GM12878 (cell line): ENCODE data around the gene DNASE1L3. TPM values are rescaled to one million over a fixed set of nuclear protein-coding genes. Genes with fewer than 3 reads are reported as not detected.

Experiments
- ATAC-seq: fragments of 200-7000 bp; cut with Tn5 transposase; 3 replicates; pipeline ENCODE4 v1.9.1; 2020; ENCODE audit warnings: mild to moderate bottlenecking, moderate library complexity
- BruUV-seq: library from RNA; stranded (reverse); fragments of 400-500 nt; replicated peaks from 2 replicates; lab custom pipeline; 2021; lab: Mats Ljungman, UMichigan
- CTCF ChIA-PET: fragments of 300-600 bp; sonication (Branson Sonifier 250); formaldehyde crosslinking; extraction: SDS; loops from one replicate; lab custom pipeline; 2021; ENCODE audit warnings: inconsistent platforms; lab: Yijun Ruan, JAX
- POLR2A ChIA-PET: fragments of 350-600 bp; formaldehyde crosslinking; extraction: SDS; loops from one replicate; lab custom pipeline; 2021; ENCODE audit warnings: inconsistent platforms; lab: Charles Lee
- RAD21 ChIA-PET: fragments of 300-600 bp; sonication (Branson Sonifier 250); formaldehyde crosslinking; loops from one replicate; lab custom pipeline; 2023; ENCODE audit warnings: antibody characterized with exemption; ENCODE audit not compliant: unreplicated experiment; lab: Charles Lee
- SMC1A ChIA-PET: fragments of 300-600 bp; sonication (Branson Sonifier 250); formaldehyde crosslinking; loops from one replicate; lab custom pipeline; 2023; ENCODE audit not compliant: unreplicated experiment, uncharacterized antibody; lab: Charles Lee
- DNase-seq: peaks from one replicate; pipeline ENCODE4 v3.0.0-alpha.2; 2011; ENCODE audit warnings: low read depth, low spot score
- FAIRE-seq: peaks from 3 replicates; lab custom pipeline; 2011; peaks lifted over from hg19 to GRCh38; lab: Jason Lieb, UNC
- H2AFZ ChIP-seq: 2 replicates; pipeline ENCODE4 v1.6.0; 2011; ENCODE audit warnings: low read depth, low read length, control low read depth; ENCODE audit not compliant: control insufficient read depth
- H3K27ac ChIP-seq: 2 replicates; pipeline ENCODE4 v1.5.1; 2011; ENCODE audit warnings: control low read depth; ENCODE audit not compliant: control insufficient read depth, insufficient read depth
- H3K27me3 ChIP-seq, 2 experiments: replicated peaks in 1 of 2; 2 replicates each; pipeline versions ENCODE4 v1.6.0 to v1.6.1; 2011; ENCODE audit warnings: low read length in 1 of 2; ENCODE audit not compliant: control insufficient read depth in 2 of 2, insufficient read depth in 2 of 2
- H3K36me3 ChIP-seq, 2 experiments: 2 replicates each; pipeline ENCODE4 v1.5.1; 2011; ENCODE audit warnings: low read length in 1 of 2; ENCODE audit not compliant: control insufficient read depth in 2 of 2, insufficient read depth in 2 of 2
- H3K4me1 ChIP-seq: 2 replicates; pipeline ENCODE4 v1.6.1; 2011; ENCODE audit warnings: mild to moderate bottlenecking, low read length, moderate library complexity, mixed read lengths; ENCODE audit not compliant: control insufficient read depth, insufficient read depth
- H3K4me2 ChIP-seq: 2 replicates; pipeline ENCODE4 v1.6.0; 2011; ENCODE audit warnings: control low read depth; ENCODE audit not compliant: control insufficient read depth, insufficient read depth
- H3K4me3 ChIP-seq: fragments of 200-600 bp; sonication (generic); 2 replicates; pipeline ENCODE4 v1.5.1; 2016
- H3K79me2 ChIP-seq: 2 replicates; pipeline ENCODE4 v1.6.0; 2011; ENCODE audit warnings: low read length; ENCODE audit not compliant: control insufficient read depth, insufficient read depth
- H3K9ac ChIP-seq: 2 replicates; pipeline ENCODE4 v1.8.0; 2011; ENCODE audit warnings: low read length, control low read depth, mixed read lengths; ENCODE audit not compliant: control insufficient read depth, insufficient read depth
- H3K9me3 ChIP-seq: replicated peaks from 3 replicates; pipeline ENCODE4 v1.5.1; 2011; ENCODE audit warnings: mild to moderate bottlenecking, low read length; ENCODE audit not compliant: control insufficient read depth, insufficient read depth
- H4K20me1 ChIP-seq: 2 replicates; pipeline ENCODE4 v1.6.0; 2011; ENCODE audit not compliant: control insufficient read depth, insufficient read depth
- BHLHE40 ChIP-seq, 2 experiments: fragments of 450-650 bp in 1 of 2; IDR thresholded peaks; 2 replicates each; pipeline ENCODE4 v1.6.1; 2011 to 2017; ENCODE audit warnings: low read depth in 2 of 2, borderline replicate concordance in 1 of 2, improper control_type of control experiment in 1 of 2, low read length in 1 of 2, mild to moderate bottlenecking in 1 of 2
- CBX3 ChIP-seq: fragments of 200-600 bp; sonication (generic); IDR thresholded peaks from 2 replicates; pipeline ENCODE4 v1.6.1; 2016; ENCODE audit warnings: low read depth, borderline replicate concordance
- CHD2 ChIP-seq: IDR thresholded peaks from 2 replicates; pipeline ENCODE4 v1.6.1; 2011; ENCODE audit warnings: low read depth, low read length, improper control_type of control experiment, borderline replicate concordance
- DPF2 ChIP-seq: fragments of 450-650 bp; IDR thresholded peaks from 2 replicates; pipeline ENCODE4 v1.6.1; 2017; ENCODE audit warnings: mild to moderate bottlenecking
- FOS ChIP-seq: IDR thresholded peaks from 3 replicates; pipeline ENCODE4 v1.6.1; 2011; ENCODE audit warnings: borderline replicate concordance; ENCODE audit not compliant: insufficient read length; ENCODE audit errors: extremely low read depth
- IKZF2 ChIP-seq, 2 experiments: fragments of 450-650 bp; IDR thresholded peaks; 2 replicates each; pipeline ENCODE4 v1.6.1; 2017; ENCODE audit warnings: mild to moderate bottlenecking in 2 of 2, moderate library complexity in 2 of 2
- JUND ChIP-seq: IDR thresholded peaks from 2 replicates; pipeline ENCODE4 v1.6.1; 2012; ENCODE audit warnings: low read depth, mild to moderate bottlenecking, low read length, improper control_type of control experiment, moderate library complexity
- KDM1A ChIP-seq: fragments of 200-600 bp; sonication (generic); IDR thresholded peaks from 2 replicates; pipeline ENCODE4 v1.6.1; 2016; ENCODE audit warnings: borderline replicate concordance
- TBL1XR1 ChIP-seq: IDR thresholded peaks from 2 replicates; pipeline ENCODE4 v1.6.1; 2012; ENCODE audit warnings: low read depth, low read length, improper control_type of control experiment
- ZNF207 ChIP-seq: fragments of 450-650 bp; IDR thresholded peaks from 2 replicates; pipeline ENCODE4 v1.6.1; 2014; ENCODE audit warnings: antibody characterized with exemption, mild to moderate bottlenecking, borderline replicate concordance
- ZNF274 ChIP-seq: IDR thresholded peaks from one replicate; pipeline ENCODE4 v1.8.0; 2011; ENCODE audit not compliant: insufficient read length, insufficient read depth
- ZSCAN29 ChIP-seq: fragments of 450-650 bp; IDR thresholded peaks from 2 replicates; pipeline ENCODE4 v1.6.1; 2017; ENCODE audit warnings: mild to moderate bottlenecking, moderate library complexity
- in situ Hi-C: fragments of 300-500 bp; cut with MboI; formaldehyde crosslinking; loops from 9 replicates; pipeline ENCODE4 v1.14.3; 2018; ENCODE audit warnings: mixed read lengths
- intact Hi-C: fragments of 100-400 bp; cut with micrococcal nuclease; formaldehyde crosslinking; loops from one replicate; pipeline ENCODE4 v1.14.2; 2022; ENCODE audit not compliant: unreplicated experiment
- polyA plus RNA-seq, 11 experiments: library from polyadenylated mRNA; depleted of rRNA in 4 of 11; unstranded in 6 of 11; stranded (reverse) in 5 of 11; fragments of >200 nt; fragmentation: Nextera tagmentation in 4 of 11; fragmentation: Illumina TruSeq in 1 of 11; extraction: Ambion mirVana in 4 of 11; extraction: Trizol in 1 of 11; gene quantifications; 1 replicate in 1 of 11; 2 replicates in 10 of 11; pipeline versions ENCODE4 v1.2.1 to v1.2.3, GENCODE V29; 2011 to 2016; ENCODE audit warnings: inconsistent platforms in 2 of 11, missing spikeins in 2 of 11, low read depth in 1 of 11
- total RNA-seq, 4 experiments: library from RNA; depleted of rRNA in 3 of 4; stranded (reverse); fragments of >200 nt in 3 of 4; fragmentation: Illumina TruSeq in 1 of 4; extraction: Trizol in 1 of 4; gene quantifications; 2 replicates each; pipeline versions ENCODE4 v1.2.1 to v1.2.3, GENCODE V29; 2013 to 2021
- TF ChIP-seq, protein P1 (sequence below): IDR thresholded peaks from 2 replicates; pipeline ENCODE4 v1.6.1; 2012; ENCODE audit warnings: mild to moderate bottlenecking, low read depth, low read length
- TF ChIP-seq, protein P2 (sequence below): fragments of 450-650 bp; IDR thresholded peaks from 2 replicates; pipeline ENCODE4 v1.6.1; 2014; ENCODE audit warnings: mild to moderate bottlenecking
- TF ChIP-seq, protein P3 (sequence below): fragments of 450-650 bp; formaldehyde crosslinking; IDR thresholded peaks from 2 replicates; pipeline ENCODE4 v1.4.0; 2020; ENCODE audit warnings: mild to moderate bottlenecking, moderate library complexity
- TF ChIP-seq, protein P4 (sequence below): IDR thresholded peaks from 2 replicates; pipeline ENCODE4 v1.6.1; 2011; ENCODE audit warnings: low read depth, mild to moderate bottlenecking, low read length, moderate library complexity, borderline replicate concordance; ENCODE audit errors: extremely low read depth

The DNASE1L3 gene
- total and polyA plus RNA-seq, 10 of the 15 experiments (the other 5 are each of a cell fraction or from before 2014, with no cell fraction given) = 3.2 to 72.1 (median 6.3) TPM

GRCh38 chr3:58198804-58199203 lies 12.0 kb downstream of the DNASE1L3 start:
- H2AFZ ChIP-seq = no peak overlapping the region
- TF ChIP-seq JUND (no peak), CBX3 (no peak), IKZF2 (IDR thresholded peaks at IDR 0.05) (no peak), BHLHE40 (IDR thresholded peaks at IDR 0.05; ENCODE audit: borderline replicate concordance in 1 of 2, low read depth in 2 of 2, low read length in 1 of 2) (no peak), KDM1A (no peak), ZNF207 (no peak), CHD2 (no peak), FOS (no peak), ZSCAN29 (no peak), ZNF274 (no peak), TBL1XR1 (no peak), DPF2 (no peak)
- TF ChIP-seq, protein P1, sequence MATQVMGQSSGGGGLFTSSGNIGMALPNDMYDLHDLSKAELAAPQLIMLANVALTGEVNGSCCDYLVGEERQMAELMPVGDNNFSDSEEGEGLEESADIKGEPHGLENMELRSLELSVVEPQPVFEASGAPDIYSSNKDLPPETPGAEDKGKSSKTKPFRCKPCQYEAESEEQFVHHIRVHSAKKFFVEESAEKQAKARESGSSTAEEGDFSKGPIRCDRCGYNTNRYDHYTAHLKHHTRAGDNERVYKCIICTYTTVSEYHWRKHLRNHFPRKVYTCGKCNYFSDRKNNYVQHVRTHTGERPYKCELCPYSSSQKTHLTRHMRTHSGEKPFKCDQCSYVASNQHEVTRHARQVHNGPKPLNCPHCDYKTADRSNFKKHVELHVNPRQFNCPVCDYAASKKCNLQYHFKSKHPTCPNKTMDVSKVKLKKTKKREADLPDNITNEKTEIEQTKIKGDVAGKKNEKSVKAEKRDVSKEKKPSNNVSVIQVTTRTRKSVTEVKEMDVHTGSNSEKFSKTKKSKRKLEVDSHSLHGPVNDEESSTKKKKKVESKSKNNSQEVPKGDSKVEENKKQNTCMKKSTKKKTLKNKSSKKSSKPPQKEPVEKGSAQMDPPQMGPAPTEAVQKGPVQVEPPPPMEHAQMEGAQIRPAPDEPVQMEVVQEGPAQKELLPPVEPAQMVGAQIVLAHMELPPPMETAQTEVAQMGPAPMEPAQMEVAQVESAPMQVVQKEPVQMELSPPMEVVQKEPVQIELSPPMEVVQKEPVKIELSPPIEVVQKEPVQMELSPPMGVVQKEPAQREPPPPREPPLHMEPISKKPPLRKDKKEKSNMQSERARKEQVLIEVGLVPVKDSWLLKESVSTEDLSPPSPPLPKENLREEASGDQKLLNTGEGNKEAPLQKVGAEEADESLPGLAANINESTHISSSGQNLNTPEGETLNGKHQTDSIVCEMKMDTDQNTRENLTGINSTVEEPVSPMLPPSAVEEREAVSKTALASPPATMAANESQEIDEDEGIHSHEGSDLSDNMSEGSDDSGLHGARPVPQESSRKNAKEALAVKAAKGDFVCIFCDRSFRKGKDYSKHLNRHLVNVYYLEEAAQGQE = no peak
- TF ChIP-seq, protein P2, sequence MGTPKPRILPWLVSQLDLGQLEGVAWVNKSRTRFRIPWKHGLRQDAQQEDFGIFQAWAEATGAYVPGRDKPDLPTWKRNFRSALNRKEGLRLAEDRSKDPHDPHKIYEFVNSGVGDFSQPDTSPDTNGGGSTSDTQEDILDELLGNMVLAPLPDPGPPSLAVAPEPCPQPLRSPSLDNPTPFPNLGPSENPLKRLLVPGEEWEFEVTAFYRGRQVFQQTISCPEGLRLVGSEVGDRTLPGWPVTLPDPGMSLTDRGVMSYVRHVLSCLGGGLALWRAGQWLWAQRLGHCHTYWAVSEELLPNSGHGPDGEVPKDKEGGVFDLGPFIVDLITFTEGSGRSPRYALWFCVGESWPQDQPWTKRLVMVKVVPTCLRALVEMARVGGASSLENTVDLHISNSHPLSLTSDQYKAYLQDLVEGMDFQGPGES = no peak
- TF ChIP-seq, protein P3, sequence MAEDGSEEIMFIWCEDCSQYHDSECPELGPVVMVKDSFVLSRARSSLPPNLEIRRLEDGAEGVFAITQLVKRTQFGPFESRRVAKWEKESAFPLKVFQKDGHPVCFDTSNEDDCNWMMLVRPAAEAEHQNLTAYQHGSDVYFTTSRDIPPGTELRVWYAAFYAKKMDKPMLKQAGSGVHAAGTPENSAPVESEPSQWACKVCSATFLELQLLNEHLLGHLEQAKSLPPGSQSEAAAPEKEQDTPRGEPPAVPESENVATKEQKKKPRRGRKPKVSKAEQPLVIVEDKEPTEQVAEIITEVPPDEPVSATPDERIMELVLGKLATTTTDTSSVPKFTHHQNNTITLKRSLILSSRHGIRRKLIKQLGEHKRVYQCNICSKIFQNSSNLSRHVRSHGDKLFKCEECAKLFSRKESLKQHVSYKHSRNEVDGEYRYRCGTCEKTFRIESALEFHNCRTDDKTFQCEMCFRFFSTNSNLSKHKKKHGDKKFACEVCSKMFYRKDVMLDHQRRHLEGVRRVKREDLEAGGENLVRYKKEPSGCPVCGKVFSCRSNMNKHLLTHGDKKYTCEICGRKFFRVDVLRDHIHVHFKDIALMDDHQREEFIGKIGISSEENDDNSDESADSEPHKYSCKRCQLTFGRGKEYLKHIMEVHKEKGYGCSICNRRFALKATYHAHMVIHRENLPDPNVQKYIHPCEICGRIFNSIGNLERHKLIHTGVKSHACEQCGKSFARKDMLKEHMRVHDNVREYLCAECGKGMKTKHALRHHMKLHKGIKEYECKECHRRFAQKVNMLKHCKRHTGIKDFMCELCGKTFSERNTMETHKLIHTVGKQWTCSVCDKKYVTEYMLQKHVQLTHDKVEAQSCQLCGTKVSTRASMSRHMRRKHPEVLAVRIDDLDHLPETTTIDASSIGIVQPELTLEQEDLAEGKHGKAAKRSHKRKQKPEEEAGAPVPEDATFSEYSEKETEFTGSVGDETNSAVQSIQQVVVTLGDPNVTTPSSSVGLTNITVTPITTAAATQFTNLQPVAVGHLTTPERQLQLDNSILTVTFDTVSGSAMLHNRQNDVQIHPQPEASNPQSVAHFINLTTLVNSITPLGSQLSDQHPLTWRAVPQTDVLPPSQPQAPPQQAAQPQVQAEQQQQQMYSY (CRISPR knock-in tag) = no peak
- TF ChIP-seq, protein P4, sequence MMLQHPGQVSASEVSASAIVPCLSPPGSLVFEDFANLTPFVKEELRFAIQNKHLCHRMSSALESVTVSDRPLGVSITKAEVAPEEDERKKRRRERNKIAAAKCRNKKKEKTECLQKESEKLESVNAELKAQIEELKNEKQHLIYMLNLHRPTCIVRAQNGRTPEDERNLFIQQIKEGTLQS = no peak

More at GRCh38 chr3:58198804-58199203, 12.0 kb downstream of the DNASE1L3 start:
- DNase-seq = no peak
- Histone ChIP-seq H3K79me2 (no peaks in the 10 kb centered on the region; the same call in 1 of the 2 replicates), H3K4me3 (no peak overlapping the region), H3K27me3 (no peaks in the 10 kb centered on the region), H4K20me1 (no peaks in the 10 kb centered on the region), H3K9me3 (peaks cover 16% of the 10 kb centered on the region), H3K4me1 (peaks cover 46% of the 10 kb centered on the region), H3K4me2 (no peak overlapping the region), H3K36me3 (peaks cover 0 to 1% of the 10 kb centered on the region in 2 experiments; a peak in 2 of 4 replicates), H3K27ac (no peak overlapping the region), H3K9ac (no peak overlapping the region)
- no TSS peak for BruUV-seq
- ChIA-PET POLR2A (interaction anchor here (0.5 to 17.1 kb wide), 3 partner anchors 13 to 307 kb away, joined by 3 to 491 read pairs (median 72); partner anchors contain the start of gene DNASE1L3), SMC1A (interaction anchor here (6.0 to 12.6 kb wide), 2 partner anchors 15 to 34 kb away, joined by 67 to 510 read pairs; partner anchors contain the start of gene DNASE1L3), RAD21 (interaction anchor here (1.7 to 8.1 kb wide), 3 partner anchors 15 to 103 kb away, joined by 4 to 285 read pairs (median 33); partner anchors contain the start of gene DNASE1L3), CTCF (interaction anchor here (1.6 to 25.2 kb wide), 2 partner anchors 10 to 15 kb away, joined by 4 to 655 read pairs; partner anchors contain the start of gene DNASE1L3)
- in situ Hi-C loops = no loop called here
- no peak for ATAC-seq
- intact Hi-C loops = no loop called here
- FAIRE-seq = no peak
